ENCODE data around the gene ADAR. TPM values are rescaled to one million over a fixed set of nuclear protein-coding genes. Genes with fewer than 3 reads are reported as not detected.

Gene ADAR
- total and polyA plus RNA-seq, 5 donors = 21.2 to 80.9 (median 68.3) TPM

- WGBS = 54% methylated on average over 3 of the region's 3 CpGs
- no peaks in the 10 kb centered on the region for H3K9me3 ChIP-seq (ENCODE audit: control insufficient read depth, low read length)
- no peak overlapping the region for H3K4me3 ChIP-seq (ENCODE audit: low read length)
- no peaks in the 10 kb centered on the region for H3K27me3 ChIP-seq (ENCODE audit: control insufficient read depth, insufficient read depth)
- no peak for DNase-seq
- H3K4me1 ChIP-seq (ENCODE audit: control insufficient read depth, insufficient read depth, low read length) = peaks cover 9% of the 10 kb centered on the region
- ATAC-seq = peak in 1 of 2 donors; percentile 27
- intact Hi-C loops (cut with DNase I) = no loop called here
- peak overlapping the region; percentile 60 for H3K27ac ChIP-seq (ENCODE audit: low read length)
Observed at GRCh38 chr1:154598871-154599635, 8.9 kb downstream of the ADAR start.

GRCh38 chr1:154595621-154596020, 12.4 kb downstream of the ADAR start:
- Histone ChIP-seq H3K27ac (ENCODE audit: low read length) (no peak overlapping the region), H3K4me3 (ENCODE audit: low read length) (no peak overlapping the region), H3K27me3 (ENCODE audit: control insufficient read depth, insufficient read depth) (no peaks in the 10 kb centered on the region), H3K9me3 (ENCODE audit: control insufficient read depth, low read length) (no peaks in the 10 kb centered on the region), H3K4me1 (ENCODE audit: control insufficient read depth, insufficient read depth, low read length) (peaks cover 2% of the 10 kb centered on the region)
- intact Hi-C loops (cut with DNase I) = no loop called here
- no peak for ATAC-seq
- WGBS = 84% methylated on average over 1 of the region's 1 CpG
- no peak for DNase-seq

GRCh38 chr1:154594811-154595210, 13.2 kb downstream of the ADAR start:
- Histone ChIP-seq H3K27ac (ENCODE audit: low read length) (no peak overlapping the region), H3K4me3 (ENCODE audit: low read length) (no peak overlapping the region), H3K27me3 (ENCODE audit: control insufficient read depth, insufficient read depth) (no peaks in the 10 kb centered on the region), H3K4me1 (ENCODE audit: control insufficient read depth, insufficient read depth, low read length) (peaks cover 2% of the 10 kb centered on the region), H3K9me3 (ENCODE audit: control insufficient read depth, low read length) (no peaks in the 10 kb centered on the region)
- DNase-seq (no peak), ATAC-seq (no peak)
- intact Hi-C loops (cut with DNase I) = no loop called here
- 84% methylated on average over 7 of the region's 7 CpGs for WGBS

GRCh38 chr1:154593390-154593789, 14.6 kb downstream of the ADAR start:
- Histone ChIP-seq H3K4me1 (ENCODE audit: control insufficient read depth, insufficient read depth, low read length) (no peaks in the 10 kb centered on the region), H3K27ac (ENCODE audit: low read length) (no peak overlapping the region), H3K27me3 (ENCODE audit: control insufficient read depth, insufficient read depth) (no peaks in the 10 kb centered on the region), H3K9me3 (ENCODE audit: control insufficient read depth, low read length) (no peaks in the 10 kb centered on the region), H3K4me3 (ENCODE audit: low read length) (no peak overlapping the region)
- ATAC-seq (no peak), DNase-seq (no peak)
- intact Hi-C loops (cut with DNase I) = no loop called here

- Histone ChIP-seq H3K27ac (ENCODE audit: low read length) (no peak overlapping the region), H3K27me3 (ENCODE audit: control insufficient read depth, insufficient read depth) (no peaks in the 10 kb centered on the region), H3K9me3 (ENCODE audit: control insufficient read depth, low read length) (no peaks in the 10 kb centered on the region), H3K4me3 (ENCODE audit: low read length) (no peak overlapping the region), H3K4me1 (ENCODE audit: control insufficient read depth, insufficient read depth, low read length) (no peaks in the 10 kb centered on the region)
- intact Hi-C loops (cut with DNase I) = no loop called here
- 94% methylated on average over 7 of the region's 7 CpGs for WGBS
- ATAC-seq (no peak), DNase-seq (no peak)
Observed at GRCh38 chr1:154591206-154591605, 16.8 kb downstream of the ADAR start.

- no peak for DNase-seq
- 85% methylated on average over 5 of the region's 5 CpGs for WGBS
- no peak for ATAC-seq
- H3K27ac ChIP-seq (ENCODE audit: low read length) = no peak overlapping the region
- no peaks in the 10 kb centered on the region for H3K4me1 ChIP-seq (ENCODE audit: control insufficient read depth, insufficient read depth, low read length)
- H3K27me3 ChIP-seq (ENCODE audit: control insufficient read depth, insufficient read depth) = no peaks in the 10 kb centered on the region
- intact Hi-C loops (cut with DNase I) = no loop called here
- H3K9me3 ChIP-seq (ENCODE audit: control insufficient read depth, low read length) = no peaks in the 10 kb centered on the region
- H3K4me3 ChIP-seq (ENCODE audit: low read length) = no peak overlapping the region
Observed at GRCh38 chr1:154590756-154591155, 17.2 kb downstream of the ADAR start.

- DNase-seq (no peak), ATAC-seq (no peak)
- H3K9me3 ChIP-seq (ENCODE audit: control insufficient read depth, low read length) = no peaks in the 10 kb centered on the region
- no peaks in the 10 kb centered on the region for H3K27me3 ChIP-seq (ENCODE audit: control insufficient read depth, insufficient read depth)
- H3K4me1 ChIP-seq (ENCODE audit: control insufficient read depth, insufficient read depth, low read length) = no peaks in the 10 kb centered on the region
- intact Hi-C loops (cut with DNase I) = loop anchor here in 1 of 4 donors (5.0 kb wide), 1 partner anchor 53 kb away; no protein-coding TSS in a partner anchor
- no peak overlapping the region for H3K4me3 ChIP-seq (ENCODE audit: low read length)
- WGBS = 74% methylated on average over 10 of the region's 10 CpGs
- H3K27ac ChIP-seq (ENCODE audit: low read length) = no peak overlapping the region
Observed at GRCh38 chr1:154589780-154590179, 18.2 kb downstream of the ADAR start.

- 93% methylated on average over 6 of the region's 6 CpGs for WGBS
- no peak for DNase-seq
- H3K4me3 ChIP-seq (ENCODE audit: low read length) = no peak overlapping the region
- H3K27me3 ChIP-seq (ENCODE audit: control insufficient read depth, insufficient read depth) = no peaks in the 10 kb centered on the region
- H3K9me3 ChIP-seq (ENCODE audit: control insufficient read depth, low read length) = no peaks in the 10 kb centered on the region
- no peaks in the 10 kb centered on the region for H3K4me1 ChIP-seq (ENCODE audit: control insufficient read depth, insufficient read depth, low read length)
- intact Hi-C loops (cut with DNase I) = loop anchor here in 1 of 4 donors (5.0 kb wide), 1 partner anchor 56 kb away; no protein-coding TSS in a partner anchor
- H3K27ac ChIP-seq (ENCODE audit: low read length) = no peak overlapping the region
- ATAC-seq = no peak
Observed at GRCh38 chr1:154586641-154587040, 21.3 kb downstream of the ADAR start.

GRCh38 chr1:154586231-154586630, 21.8 kb downstream of the ADAR start:
- Histone ChIP-seq H3K4me1 (ENCODE audit: control insufficient read depth, insufficient read depth, low read length) (no peaks in the 10 kb centered on the region), H3K4me3 (ENCODE audit: low read length) (no peak overlapping the region), H3K9me3 (ENCODE audit: control insufficient read depth, low read length) (no peaks in the 10 kb centered on the region), H3K27ac (ENCODE audit: low read length) (no peak overlapping the region), H3K27me3 (ENCODE audit: control insufficient read depth, insufficient read depth) (no peaks in the 10 kb centered on the region)
- intact Hi-C loops (cut with DNase I) = loop anchor here in 1 of 4 donors (5.0 kb wide), 1 partner anchor 56 kb away; no protein-coding TSS in a partner anchor
- 80% methylated on average over 10 of the region's 10 CpGs for WGBS
- ATAC-seq (no peak), DNase-seq (no peak)

- Histone ChIP-seq H3K9me3 (ENCODE audit: control insufficient read depth, low read length) (no peaks in the 10 kb centered on the region), H3K4me3 (ENCODE audit: low read length) (no peak overlapping the region), H3K4me1 (ENCODE audit: control insufficient read depth, insufficient read depth, low read length) (no peaks in the 10 kb centered on the region), H3K27ac (ENCODE audit: low read length) (no peak overlapping the region), H3K27me3 (ENCODE audit: control insufficient read depth, insufficient read depth) (no peaks in the 10 kb centered on the region)
- DNase-seq = no peak
- peak in 1 of 2 donors; percentile 31 for ATAC-seq
- intact Hi-C loops (cut with DNase I) = no loop called here
- 73% methylated on average over 9 of the region's 9 CpGs for WGBS
Observed at GRCh38 chr1:154584267-154584994, 23.6 kb downstream of the ADAR start.

GRCh38 chr1:154583773-154584172, 24.2 kb downstream of the ADAR start:
- no peaks in the 10 kb centered on the region for H3K4me1 ChIP-seq (ENCODE audit: control insufficient read depth, insufficient read depth, low read length)
- ATAC-seq (peak in 1 of 2 donors; percentile 31), DNase-seq (no peak)
- no peak overlapping the region for H3K4me3 ChIP-seq (ENCODE audit: low read length)
- WGBS = 31% methylated on average over 9 of the region's 9 CpGs
- intact Hi-C loops (cut with DNase I) = no loop called here
- no peaks in the 10 kb centered on the region for H3K27me3 ChIP-seq (ENCODE audit: control insufficient read depth, insufficient read depth)
- H3K27ac ChIP-seq (ENCODE audit: low read length) = no peak overlapping the region
- no peaks in the 10 kb centered on the region for H3K9me3 ChIP-seq (ENCODE audit: control insufficient read depth, low read length)
